Thymus (tissue), 14 donors: ENCODE measurements around the gene SPRY2. TPM values are rescaled to one million over a fixed set of nuclear protein-coding genes. Genes with fewer than 3 reads are reported as not detected.
A peak's percentile ranks its signal among the peaks of the same experiment; 100 is the strongest.

ENCODE experiments used
- DNase-seq, 9 donors: peaks; one replicate each; pipeline ENCODE4 v3.0.0-alpha.2; 2013; ENCODE audit warnings: low spot score in 9 of 9, low read depth in 6 of 9, missing footprints in 1 of 9
- H3K27ac ChIP-seq, 2 donors: one replicate each; pipeline ENCODE4 v1.5.1; 2013; ENCODE audit warnings: control low read depth in 1 of 2, low read depth in 1 of 2, low read length in 1 of 2, mild to moderate bottlenecking in 1 of 2, moderate library complexity in 1 of 2
- H3K27me3 ChIP-seq, 2 donors: one replicate each; pipeline ENCODE4 v1.5.1; 2013; ENCODE audit warnings: low read length in 1 of 2; ENCODE audit not compliant: control insufficient read depth in 2 of 2, insufficient read depth in 1 of 2
- H3K36me3 ChIP-seq, 2 donors: one replicate each; pipeline ENCODE4 v1.5.1; 2013; ENCODE audit warnings: low read length in 1 of 2, mild to moderate bottlenecking in 1 of 2, moderate library complexity in 1 of 2; ENCODE audit not compliant: control insufficient read depth in 2 of 2, insufficient read depth in 2 of 2
- H3K4me1 ChIP-seq, 2 donors: one replicate each; pipeline ENCODE4 v1.5.1; 2013; ENCODE audit warnings: low read length in 2 of 2; ENCODE audit not compliant: control insufficient read depth in 2 of 2, insufficient read depth in 2 of 2
- H3K4me3 ChIP-seq, 2 donors: one replicate each; pipeline ENCODE4 v1.5.1; 2013; ENCODE audit warnings: low read length in 2 of 2, control low read depth in 1 of 2, mild to moderate bottlenecking in 1 of 2
- H3K9me3 ChIP-seq, 2 donors: one replicate each; pipeline ENCODE4 v1.5.1; 2013; ENCODE audit warnings: low read length in 1 of 2, mild to moderate bottlenecking in 1 of 2; ENCODE audit not compliant: control insufficient read depth in 2 of 2, insufficient read depth in 1 of 2
- WGBS: extraction: QIAGEN DNeasy Blood & Tissue Kit; methylation state at CpG from one replicate; pipeline ENCODE4 v1.1.7; 2013; 5-methylcytosine and 5-hydroxymethylcytosine counted together
- long read RNA-seq, 10 donors: transcript quantifications; one replicate each; lab custom pipeline, GENCODE V29; 2026
- polyA plus RNA-seq: library from polyadenylated mRNA; stranded (reverse); fragments of 200-250 nt; gene quantifications from one replicate; pipeline ENCODE4 v1.2.3, GENCODE V29; 2013
- total RNA-seq: library from RNA; stranded (reverse); fragments of 120-200 nt; gene quantifications from one replicate; pipeline ENCODE4 v1.2.4, GENCODE V29; 2013
- donor health status: healthy.

Gene SPRY2, protein sequence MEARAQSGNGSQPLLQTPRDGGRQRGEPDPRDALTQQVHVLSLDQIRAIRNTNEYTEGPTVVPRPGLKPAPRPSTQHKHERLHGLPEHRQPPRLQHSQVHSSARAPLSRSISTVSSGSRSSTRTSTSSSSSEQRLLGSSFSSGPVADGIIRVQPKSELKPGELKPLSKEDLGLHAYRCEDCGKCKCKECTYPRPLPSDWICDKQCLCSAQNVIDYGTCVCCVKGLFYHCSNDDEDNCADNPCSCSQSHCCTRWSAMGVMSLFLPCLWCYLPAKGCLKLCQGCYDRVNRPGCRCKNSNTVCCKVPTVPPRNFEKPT
- total RNA-seq (7.6 TPM), polyA plus RNA-seq (21.6 TPM)
- long read RNA-seq, donor 1: 0 reads
- long read RNA-seq, donor 2: 0 reads
- long read RNA-seq, donor 3, transcript SPRY2-202 (2 exons, 2,111 nt): major isoform, 5 of 6 reads
- long read RNA-seq, donor 3, partial matches to known transcripts: 0 of 6 reads
- long read RNA-seq, donor 3, other reads (novel, unspliced or antisense): 0 of 6 reads
- long read RNA-seq, donor 4, partial matches to known transcripts: 0 of 3 reads
- long read RNA-seq, donor 4, other reads (novel, unspliced or antisense): 0 of 3 reads
- long read RNA-seq, donor 5, transcript SPRY2-202 (2 exons, 2,111 nt): major isoform, 14 of 18 reads
- long read RNA-seq, donor 5, partial matches to known transcripts: 0 of 18 reads
- long read RNA-seq, donor 5, other reads (novel, unspliced or antisense): 0 of 18 reads
- long read RNA-seq, donor 6, transcript SPRY2-202 (2 exons, 2,111 nt): major isoform, 10 of 12 reads
- long read RNA-seq, donor 6, partial matches to known transcripts: 0 of 12 reads
- long read RNA-seq, donor 6, other reads (novel, unspliced or antisense): 0 of 12 reads
- long read RNA-seq, donor 7, transcript SPRY2-202 (2 exons, 2,111 nt): major isoform, 7 of 8 reads
- long read RNA-seq, donor 7, partial matches to known transcripts: 0 of 8 reads
- long read RNA-seq, donor 7, other reads (novel, unspliced or antisense): 0 of 8 reads
- long read RNA-seq, donor 8, partial matches to known transcripts: 0 of 3 reads
- long read RNA-seq, donor 8, other reads (novel, unspliced or antisense): 0 of 3 reads
- long read RNA-seq, donor 9, partial matches to known transcripts: 0 of 3 reads
- long read RNA-seq, donor 9, other reads (novel, unspliced or antisense): 0 of 3 reads
- long read RNA-seq, donor 10, partial matches to known transcripts: 0 of 3 reads
- long read RNA-seq, donor 10, other reads (novel, unspliced or antisense): 0 of 3 reads

DNA sequence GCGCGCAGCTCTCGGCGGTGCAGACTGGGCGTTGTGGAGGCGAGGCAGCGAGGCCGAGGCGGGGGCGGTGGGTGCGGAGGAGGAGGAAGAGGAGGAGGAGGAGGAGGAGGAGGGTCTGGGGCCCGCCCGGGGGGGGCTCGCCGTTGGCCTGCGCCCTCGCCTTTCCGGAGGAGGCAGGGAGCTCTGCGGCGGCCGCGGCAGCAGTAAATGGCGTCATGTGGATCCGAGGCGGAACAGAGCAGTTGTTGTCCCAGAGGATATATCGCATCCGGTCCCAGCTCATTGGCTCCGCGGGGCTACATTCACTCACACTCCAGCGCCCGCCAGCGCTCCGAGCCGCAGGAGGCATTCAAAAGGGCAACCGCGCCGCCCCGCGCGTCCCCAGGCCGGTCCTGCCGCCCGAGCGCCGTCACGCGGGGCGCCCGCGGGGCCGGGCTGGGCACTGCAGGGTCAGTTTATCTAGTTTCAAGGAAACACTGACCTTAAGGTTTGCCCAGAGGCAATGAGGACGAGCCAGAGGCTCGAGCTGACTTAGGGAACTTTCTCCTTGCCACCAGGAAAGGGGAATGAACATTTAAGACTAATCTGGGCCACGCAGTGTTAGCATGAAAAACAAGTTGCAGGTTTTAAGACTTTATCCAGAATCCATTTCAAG, at the start of gene SPRY2:
TSS of gene SPRY2 (minus strand) at position 26 of the 655 bp plus-strand sequence. CDS start 3,421 bp downstream, outside the sequence.
- H3K4me1 ChIP-seq: peaks cover 0 to 26% of the 10 kb centered on the region in 2 donors
- H3K4me3 ChIP-seq: peak within 1 kb of the TSS; percentile 72 to 78
- WGBS: under 1% methylated on average over 54 of the region's 54 CpGs
- H3K27me3 ChIP-seq: peaks cover 18 to 59% of the 10 kb centered on the region in 2 donors
- H3K36me3 ChIP-seq: peaks cover 0 to 3% of the 10 kb centered on the region in 2 donors
- H3K27ac ChIP-seq: peak within 1 kb of the TSS; percentile 84 to 92
- DNase-seq: peak in 7 of 9 donors; percentile 50 to 83 (median 68)
- no peaks in the 10 kb centered on the region for H3K9me3 ChIP-seq

DNA sequence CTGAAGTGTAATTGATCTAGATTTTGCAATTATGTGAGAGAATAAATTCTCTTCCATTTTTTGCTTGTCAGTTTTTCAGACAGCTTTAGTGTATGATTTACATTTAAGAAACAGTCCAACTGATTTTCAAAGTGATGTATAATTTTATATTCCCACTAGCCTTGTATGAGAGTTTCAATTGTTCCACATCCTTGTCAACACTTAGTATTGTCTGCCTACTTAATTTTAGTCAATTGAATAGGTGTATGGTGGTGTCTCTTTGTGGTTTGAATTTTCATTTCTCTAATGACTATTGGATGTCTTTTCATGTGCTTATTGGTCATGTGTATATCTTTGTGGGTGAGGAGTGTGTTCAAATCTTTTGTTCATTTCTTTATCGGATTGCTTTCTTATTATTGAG, 49.4 kb upstream of the SPRY2 start:
- no peak for DNase-seq
- Histone ChIP-seq H3K27me3 (no peaks in the 10 kb centered on the region), H3K4me3 (no peak overlapping the region), H3K4me1 (no peaks in the 10 kb centered on the region), H3K27ac (no peak overlapping the region), H3K36me3 (no peaks in the 10 kb centered on the region), H3K9me3 (peaks cover 0 to 4% of the 10 kb centered on the region in 2 donors)
- WGBS: 99% methylated on average over 1 of the region's 1 CpG

DNA sequence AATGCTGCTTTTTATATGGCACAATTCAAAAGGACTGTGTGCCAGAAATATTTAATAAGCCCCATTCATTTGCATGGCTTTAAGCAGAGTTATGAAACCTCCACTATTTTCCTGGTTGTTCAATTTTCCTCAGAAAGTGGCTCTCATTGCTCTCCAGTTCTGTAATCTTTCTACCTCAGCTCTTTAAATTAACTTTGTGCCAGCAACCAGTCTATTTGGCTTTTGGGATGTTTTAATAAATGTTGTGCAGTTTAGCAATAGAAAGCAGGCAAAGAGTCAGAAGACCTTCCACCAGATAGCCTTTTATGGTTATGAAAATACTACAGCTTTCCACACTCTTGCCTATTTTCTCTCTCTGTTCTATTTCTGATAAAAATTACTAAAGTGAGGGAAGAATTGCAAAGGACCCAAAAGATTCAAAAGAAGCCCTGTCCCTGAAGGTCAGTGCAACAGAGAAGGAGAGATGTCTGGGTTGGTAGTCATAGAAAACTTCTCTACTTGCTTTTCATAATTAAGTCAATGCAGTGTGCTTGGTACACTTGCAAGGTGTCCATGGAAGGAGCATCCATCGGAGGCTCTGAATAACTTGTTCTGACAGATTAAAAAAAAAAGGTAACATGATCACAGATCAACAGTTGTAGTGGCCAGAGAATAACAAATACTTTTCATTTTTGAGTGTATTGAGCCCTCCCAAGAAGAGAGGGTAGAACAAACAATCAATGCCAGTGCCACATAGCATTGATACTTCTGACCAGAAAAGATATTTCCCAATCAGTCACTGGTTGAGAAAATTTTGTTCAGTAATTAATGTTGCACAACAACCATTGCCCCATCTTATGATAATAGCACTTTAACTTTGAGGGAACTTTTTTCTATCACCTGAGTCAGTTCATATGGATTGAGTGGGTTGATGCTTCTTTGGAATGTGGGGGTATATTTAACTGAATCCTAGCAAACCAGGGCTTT, 48.4 kb upstream of the SPRY2 start:
- peaks cover 0 to 4% of the 10 kb centered on the region in 2 donors for H3K9me3 ChIP-seq
- WGBS: 100% methylated on average over 1 of the region's 1 CpG

DNA sequence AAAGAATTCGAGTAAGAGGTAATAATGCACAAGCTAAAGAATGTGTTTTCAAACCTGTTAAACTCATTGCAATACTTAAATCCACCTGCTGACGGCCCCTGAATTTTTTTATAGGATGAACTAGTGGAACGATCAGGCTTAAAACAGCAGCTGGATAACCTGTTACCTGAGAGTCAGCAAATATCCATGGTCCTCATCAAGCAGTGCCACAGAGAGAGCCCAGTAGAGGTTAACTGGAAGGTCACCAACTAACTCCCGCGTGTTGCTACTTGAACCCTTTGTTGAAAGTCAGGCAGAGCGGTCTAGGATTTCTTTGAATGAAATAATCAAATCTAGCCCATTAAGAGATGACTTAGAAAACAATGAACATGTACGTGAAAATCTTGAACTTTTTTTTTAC, 47.6 kb upstream of the SPRY2 start:
- no peak for DNase-seq
- WGBS: 96% methylated on average over 7 of the region's 7 CpGs
- no peak overlapping the region for H3K4me3 ChIP-seq
- H3K9me3 ChIP-seq: peaks cover 0 to 4% of the 10 kb centered on the region in 2 donors
- H3K27ac ChIP-seq: no peak overlapping the region
- no peaks in the 10 kb centered on the region for H3K36me3 ChIP-seq
- no peaks in the 10 kb centered on the region for H3K4me1 ChIP-seq
- no peaks in the 10 kb centered on the region for H3K27me3 ChIP-seq

More for the DNA sequence above, 48.4 kb upstream of the SPRY2 start:
- Histone ChIP-seq H3K27ac (no peak overlapping the region), H3K4me3 (no peak overlapping the region), H3K4me1 (no peaks in the 10 kb centered on the region), H3K36me3 (no peaks in the 10 kb centered on the region), H3K27me3 (no peaks in the 10 kb centered on the region)
- DNase-seq: no peak

DNA sequence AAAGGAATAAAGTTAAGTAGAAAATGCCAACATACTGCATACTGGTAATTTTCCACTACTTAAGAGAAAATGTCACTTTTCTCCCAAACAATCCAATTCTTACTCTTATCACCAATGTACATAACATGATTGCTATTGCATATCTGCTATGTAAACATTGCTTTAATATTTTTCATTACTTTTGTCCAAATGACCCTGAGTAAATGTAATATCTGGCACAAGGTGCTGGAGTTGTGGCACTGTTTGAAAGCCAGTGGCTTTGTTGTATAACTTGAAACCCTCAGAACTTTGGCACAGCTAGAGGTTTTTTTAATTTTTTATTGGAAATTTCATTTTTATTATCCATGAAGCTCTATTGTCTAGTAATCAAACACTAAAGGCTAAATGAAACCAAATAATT, 45.7 kb upstream of the SPRY2 start:
- DNase-seq: no peak
- Histone ChIP-seq H3K9me3 (peaks cover 0 to 4% of the 10 kb centered on the region in 2 donors), H3K27me3 (no peaks in the 10 kb centered on the region), H3K36me3 (no peaks in the 10 kb centered on the region), H3K27ac (no peak overlapping the region), H3K4me3 (no peak overlapping the region), H3K4me1 (no peaks in the 10 kb centered on the region)

DNA sequence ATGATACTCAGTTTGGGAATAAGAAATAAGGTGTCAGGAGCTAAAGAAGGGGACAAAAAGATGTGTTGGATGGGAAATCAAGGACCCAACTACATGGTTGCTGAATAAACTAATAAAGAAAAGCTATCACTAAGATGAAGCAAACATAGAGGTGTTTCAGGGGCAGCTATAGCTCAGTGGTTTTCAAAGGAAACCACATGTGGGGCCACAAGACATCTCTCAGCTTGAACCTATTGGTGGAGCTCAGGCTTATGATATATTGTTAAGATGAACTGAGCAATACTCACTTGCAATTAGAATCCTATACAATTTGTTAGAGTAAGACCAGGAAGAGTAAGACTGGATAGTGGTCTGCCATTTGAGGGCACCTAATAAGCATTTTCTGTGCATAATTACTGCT, 45.1 kb upstream of the SPRY2 start:
- Histone ChIP-seq H3K36me3 (no peaks in the 10 kb centered on the region), H3K27me3 (no peaks in the 10 kb centered on the region), H3K4me1 (no peaks in the 10 kb centered on the region), H3K9me3 (no peaks in the 10 kb centered on the region), H3K27ac (no peak overlapping the region), H3K4me3 (no peak overlapping the region)
- DNase-seq: peak in 2 of 9 donors; percentile 30 to 46

DNA sequence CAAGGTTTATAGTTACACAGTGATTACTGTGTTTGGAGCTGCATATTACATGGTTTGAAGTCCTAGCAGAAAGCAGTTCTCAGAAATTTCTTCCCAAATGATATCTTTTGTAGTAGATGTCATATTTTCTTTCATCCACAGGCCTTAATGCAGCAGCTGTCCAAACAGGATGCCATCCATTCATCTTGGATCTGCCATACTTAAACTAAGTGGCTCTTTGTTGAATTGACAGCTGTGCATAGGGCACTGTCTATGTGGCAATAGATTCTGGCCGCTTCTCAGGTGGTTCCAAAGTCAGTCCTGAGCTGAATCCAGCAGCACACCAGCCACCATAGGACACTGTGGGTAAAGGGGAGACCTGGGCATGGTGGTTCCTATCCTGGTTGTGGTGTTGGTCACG, 41.6 kb upstream of the SPRY2 start:
- 98% methylated on average over 2 of the region's 2 CpGs for WGBS
- Histone ChIP-seq H3K36me3 (no peaks in the 10 kb centered on the region), H3K4me1 (no peaks in the 10 kb centered on the region), H3K27me3 (no peaks in the 10 kb centered on the region), H3K9me3 (no peaks in the 10 kb centered on the region), H3K27ac (no peak overlapping the region), H3K4me3 (no peak overlapping the region)
- no peak for DNase-seq

DNA sequence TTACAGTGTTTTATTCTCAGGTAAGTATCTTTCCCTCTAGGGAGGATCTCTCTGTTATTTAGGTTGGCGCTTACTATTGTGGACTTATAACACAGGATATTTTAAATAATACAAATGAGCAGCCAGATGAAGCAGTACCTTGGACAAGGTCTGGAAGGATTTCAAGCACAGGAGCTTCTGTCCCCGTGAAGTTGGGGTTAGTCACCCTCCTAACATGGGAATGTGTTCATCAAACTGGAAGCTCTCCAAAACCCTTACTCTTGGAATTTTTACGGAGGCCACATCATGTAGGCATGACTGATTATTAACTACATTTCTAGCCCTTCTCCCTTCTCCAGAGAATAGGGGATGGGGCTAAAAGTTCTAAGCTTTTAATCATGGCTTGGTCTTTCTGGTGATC, 38.3 kb upstream of the SPRY2 start:
- WGBS: 93% methylated on average over 3 of the region's 3 CpGs
- Histone ChIP-seq H3K27ac (no peak overlapping the region), H3K36me3 (no peaks in the 10 kb centered on the region), H3K9me3 (no peaks in the 10 kb centered on the region), H3K4me1 (no peaks in the 10 kb centered on the region), H3K27me3 (no peaks in the 10 kb centered on the region), H3K4me3 (no peak overlapping the region)
- no peak for DNase-seq
